Sciatic nerve (tissue), 2 donors: ENCODE results near the gene PDZD8. TPM values are rescaled to one million over a fixed set of nuclear protein-coding genes. Genes with fewer than 3 reads are reported as not detected.

ENCODE experiments used
- ATAC-seq: fragments of 200-7000 bp; cut with Tn5 transposase; one replicate; pipeline ENCODE4 v1.9.1; 2020; ENCODE audit warnings: mild to moderate bottlenecking, moderate library complexity
- DNase-seq: peaks from one replicate; pipeline ENCODE4 v3.0.0-alpha.2; 2020; ENCODE audit warnings: low spot score
- intact Hi-C: fragments of 100-400 bp; cut with DNase I; formaldehyde crosslinking; loops from one replicate; pipeline ENCODE4 v1.14.2; 2022
- total RNA-seq: library from RNA; stranded (reverse); fragmentation: NEBNext Ultra II Directional; extraction: Animal tissue kit (Norgen Biotek cat#: 25700); gene quantifications from one replicate; pipeline ENCODE4 v1.2.1, GENCODE V29; 2021
- donor health status: DM: no; HTN: no; CAD: no.
- donor health status: DM: no; HTN: no; CAD: no.

PDZD8 gene
- total RNA-seq, 1 donor from 2014 or later, result 55.2 TPM

DNA sequence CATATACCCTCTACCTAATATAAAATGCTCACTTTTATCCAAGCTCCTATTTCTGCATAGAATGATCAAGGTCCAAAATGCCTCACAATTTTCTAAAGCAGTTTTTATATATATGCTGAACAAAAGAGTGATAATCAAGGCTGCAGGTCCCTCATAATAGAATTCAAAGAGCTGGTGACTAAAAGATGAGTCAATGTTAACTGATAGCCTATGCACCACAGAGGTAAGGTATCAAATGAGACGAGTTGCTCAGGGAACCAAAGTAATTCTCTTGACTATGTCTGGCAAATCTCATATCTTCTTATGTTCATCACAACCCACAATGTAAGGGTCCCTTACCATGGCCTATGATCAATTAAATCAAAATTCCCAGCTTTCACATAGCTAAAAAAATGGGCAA, 15.2 kb downstream of the PDZD8 start:
- intact Hi-C loops, result no loop called here
- DNase-seq (no peak), ATAC-seq (no peak)

DNA sequence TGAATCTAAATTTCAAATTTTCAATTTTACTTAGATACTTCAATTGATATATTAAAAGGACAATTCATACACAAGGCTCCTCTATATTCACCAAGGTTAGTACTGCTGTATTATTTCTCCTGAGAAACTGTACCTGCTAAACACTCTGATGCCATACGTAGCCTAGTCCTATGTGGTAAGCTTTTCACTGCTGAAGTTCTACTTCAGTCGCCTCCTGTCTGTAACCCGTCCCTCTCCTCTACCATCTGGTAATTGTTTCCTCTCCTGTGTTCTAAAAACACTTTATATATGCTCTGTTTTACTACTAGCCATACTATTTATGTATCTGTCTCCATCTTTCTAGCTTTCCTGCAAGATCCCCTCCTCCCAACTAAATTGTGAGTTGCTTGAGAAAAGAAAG, 20.2 kb downstream of the PDZD8 start:
- ATAC-seq (no peak), DNase-seq (no peak)
- intact Hi-C loops, result no loop called here

DNA sequence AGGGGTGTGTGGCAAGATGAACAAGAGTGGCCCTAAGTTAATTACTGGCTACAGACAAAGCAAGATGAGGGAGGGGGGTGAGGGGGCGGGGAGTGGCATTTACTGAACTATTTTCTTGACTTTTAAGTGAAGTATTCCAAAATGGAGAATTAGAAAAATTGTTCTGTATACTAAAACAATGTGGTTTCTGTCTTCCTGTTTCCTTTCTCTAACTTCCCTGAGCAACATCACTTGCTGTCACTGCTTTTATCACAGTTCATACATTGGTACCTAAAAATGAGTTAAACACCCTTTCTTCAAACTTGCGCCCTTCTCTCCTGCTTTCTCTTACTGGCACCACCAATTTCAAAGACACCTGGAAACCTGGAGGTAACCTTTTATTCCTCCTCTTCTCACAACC, 21.6 kb downstream of the PDZD8 start:
- ATAC-seq, result no peak
- intact Hi-C loops, result no loop called here
- no peak for DNase-seq

DNA sequence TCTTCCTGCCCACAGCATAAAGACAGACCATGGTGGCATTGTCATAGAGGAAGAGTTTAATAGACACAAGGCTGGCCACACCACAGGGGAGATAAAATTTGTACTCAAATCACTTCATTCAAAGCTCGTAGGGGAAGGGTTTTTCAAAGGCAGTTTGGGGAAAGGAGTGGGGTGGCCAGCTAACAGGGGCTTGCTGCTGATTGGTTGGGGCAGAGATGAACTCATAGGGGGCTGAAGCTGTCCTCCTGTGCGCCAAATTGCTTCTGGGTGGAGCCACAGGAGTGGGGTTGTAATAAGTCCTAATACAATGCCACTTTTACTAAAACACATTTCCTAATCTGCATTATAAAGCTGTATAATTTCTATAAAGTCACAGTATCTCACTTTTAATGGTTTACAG, 22.5 kb downstream of the PDZD8 start:
- ATAC-seq (no peak), DNase-seq (no peak)
- intact Hi-C loops, result no loop called here

DNA sequence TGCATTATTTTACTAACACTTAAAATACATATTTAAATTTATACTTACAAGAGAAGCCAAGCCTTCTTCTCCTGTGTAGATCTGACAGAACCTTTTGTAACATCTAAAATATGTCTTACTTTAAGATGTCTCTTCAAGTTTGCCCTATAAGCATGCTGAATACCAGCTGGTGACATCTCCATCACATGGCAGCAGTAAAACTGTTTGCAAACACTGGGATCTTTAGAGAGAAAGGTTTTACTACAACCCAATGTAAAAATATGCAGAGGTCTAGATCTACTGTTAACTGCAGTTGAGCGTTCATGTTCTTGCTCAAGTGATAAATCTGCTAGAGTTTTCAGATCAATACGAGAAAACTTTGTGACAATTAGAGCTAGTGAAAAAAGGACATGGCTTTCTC, 23.2 kb downstream of the PDZD8 start:
- intact Hi-C loops, result no loop called here
- no peak for DNase-seq

DNA sequence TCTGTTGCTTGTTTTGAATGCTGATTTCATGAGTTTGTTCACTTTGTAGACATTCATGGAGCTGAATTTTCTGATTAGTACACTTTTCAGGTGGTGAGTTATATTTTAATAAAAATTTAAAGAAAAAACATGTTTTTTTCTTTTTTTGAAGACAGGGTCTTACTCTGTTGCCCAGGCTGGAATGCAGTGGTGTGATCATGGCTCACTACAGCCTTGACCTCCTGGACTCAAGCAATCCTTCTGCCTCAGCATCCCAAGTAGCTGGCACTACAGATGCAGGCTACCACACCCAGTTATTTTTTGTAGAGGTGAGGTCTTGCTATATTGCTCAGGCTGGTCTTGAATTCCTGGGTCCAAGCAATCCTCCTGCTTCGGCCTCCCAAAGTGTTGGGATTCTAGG, 23.7 kb downstream of the PDZD8 start:
- DNase-seq, result no peak
- ATAC-seq, result no peak
- intact Hi-C loops, result no loop called here

More for the DNA sequence above, 23.2 kb downstream of the PDZD8 start:
- ATAC-seq, result no peak

DNA sequence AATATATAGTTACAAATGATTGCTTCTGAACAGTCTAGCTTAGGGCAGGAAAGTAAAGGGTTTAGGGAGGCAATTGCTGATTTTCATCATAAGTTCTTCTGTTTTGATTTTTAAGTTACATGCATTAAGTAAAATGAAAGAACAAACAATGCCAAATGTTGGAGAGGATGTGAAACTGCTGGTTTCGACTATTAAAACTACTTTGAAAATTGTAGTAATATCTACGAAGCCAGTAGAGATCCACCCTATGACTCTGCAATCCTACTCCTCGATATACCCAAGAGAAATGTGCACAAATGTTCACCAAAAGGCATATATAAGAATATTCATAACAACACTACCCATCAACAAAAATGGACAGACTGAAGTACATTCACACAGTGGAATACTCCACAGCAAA, 24.3 kb downstream of the PDZD8 start:
- intact Hi-C loops, result no loop called here
- DNase-seq, result no peak
- ATAC-seq, result no peak

DNA sequence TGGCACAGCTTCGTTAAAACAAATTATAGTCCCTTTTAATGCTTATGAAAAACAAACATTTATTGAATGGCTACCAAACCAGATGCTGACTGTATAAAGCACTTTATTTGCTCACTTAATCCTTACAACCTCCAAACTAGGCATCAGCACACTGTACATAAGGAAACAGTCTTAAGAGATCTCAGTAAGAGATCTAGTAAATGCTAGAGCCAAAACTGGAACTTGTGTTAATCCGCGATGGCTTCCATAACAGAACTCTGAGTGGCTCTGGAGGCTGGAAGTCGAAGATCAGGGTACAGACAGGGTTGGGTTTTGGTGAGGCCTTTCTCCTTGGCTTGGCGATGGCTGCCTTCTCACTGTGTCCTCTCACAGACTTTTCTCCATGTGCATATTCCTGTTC, 27.0 kb downstream of the PDZD8 start:
- ATAC-seq (no peak), DNase-seq (no peak)
- intact Hi-C loops, result no loop called here

DNA sequence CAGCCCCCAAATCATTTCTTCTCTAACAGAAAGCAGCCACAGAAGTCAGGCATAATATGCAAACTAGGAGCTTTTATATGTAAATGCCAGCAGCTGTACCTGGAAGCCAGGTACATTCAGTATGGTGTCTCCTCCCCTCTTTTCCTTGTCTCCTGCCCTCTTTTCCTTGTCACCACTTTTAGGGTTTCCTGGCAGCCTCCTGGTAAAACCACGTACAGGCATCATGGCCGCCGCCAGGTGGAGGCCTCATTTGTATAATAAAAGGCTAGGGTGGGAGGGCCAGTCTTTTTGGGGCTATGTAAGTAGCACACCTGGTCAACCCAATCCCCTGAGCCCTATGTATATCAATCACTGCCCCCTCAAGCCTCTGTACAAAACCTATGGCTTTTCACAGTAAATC, 28.7 kb downstream of the PDZD8 start:
- DNase-seq (no peak), ATAC-seq (no peak)
- intact Hi-C loops, result no loop called here

DNA sequence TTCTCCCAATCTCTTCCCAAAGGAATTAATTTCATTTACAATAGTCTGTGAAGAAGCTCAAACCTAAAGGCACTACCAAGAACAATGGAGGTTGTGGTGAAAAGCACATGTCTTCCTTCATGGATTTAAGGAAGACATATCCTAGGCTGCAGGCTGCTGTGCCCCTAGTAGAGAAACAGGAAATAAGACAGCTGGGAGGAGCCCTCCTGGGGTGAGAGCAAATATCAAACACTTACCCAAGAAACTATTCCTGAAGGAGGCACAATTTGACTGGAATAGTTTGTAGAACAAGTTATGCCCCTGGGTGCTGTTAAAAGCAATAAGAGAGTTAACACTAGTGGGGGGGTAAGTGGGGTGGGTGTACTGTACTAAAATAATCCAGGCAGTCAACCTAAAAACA, 30.1 kb downstream of the PDZD8 start:
- ATAC-seq (no peak), DNase-seq (no peak)
- intact Hi-C loops, result no loop called here

DNA sequence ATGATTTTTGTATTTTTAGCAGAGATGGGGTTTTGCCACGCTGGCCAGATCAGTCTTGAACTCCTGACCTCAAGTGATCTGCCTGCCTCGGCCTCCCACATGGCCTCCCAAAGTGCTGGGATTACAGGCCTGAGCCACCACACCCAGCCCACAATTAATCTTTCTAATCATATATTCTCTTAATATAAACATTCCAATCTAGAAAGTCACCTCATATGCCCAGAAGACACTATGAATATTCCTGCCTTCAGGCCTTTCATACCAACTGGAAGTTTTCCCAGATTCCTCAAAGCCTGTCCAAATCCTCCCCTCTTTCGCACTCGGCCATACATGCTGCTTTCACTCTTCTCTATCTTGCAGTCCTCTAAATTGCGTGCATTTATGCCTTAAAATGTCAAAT, 32.6 kb downstream of the PDZD8 start:
- intact Hi-C loops, result no loop called here

DNA sequence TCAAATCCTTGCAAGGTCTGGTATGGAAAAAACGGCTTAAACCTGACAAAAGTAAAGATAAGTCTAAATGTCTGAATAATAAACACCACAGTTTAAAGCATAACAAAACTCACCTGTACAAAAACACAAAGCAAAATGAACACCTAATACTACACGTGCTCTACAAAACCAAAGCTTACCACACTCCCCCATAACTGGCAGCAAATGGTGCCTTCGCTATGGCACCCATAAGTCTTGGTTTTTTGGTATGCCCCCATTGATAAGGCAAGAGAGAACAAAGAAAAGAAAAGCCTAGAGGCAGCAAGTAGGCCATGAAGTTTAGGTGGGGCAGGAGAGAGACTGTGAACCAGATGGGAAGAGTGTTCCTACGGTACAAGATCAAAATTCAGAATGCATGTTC, 34.2 kb downstream of the PDZD8 start:
- no peak for DNase-seq
- no peak for ATAC-seq
- intact Hi-C loops, result no loop called here

More for the DNA sequence above, 32.6 kb downstream of the PDZD8 start:
- ATAC-seq (no peak), DNase-seq (no peak)

DNA sequence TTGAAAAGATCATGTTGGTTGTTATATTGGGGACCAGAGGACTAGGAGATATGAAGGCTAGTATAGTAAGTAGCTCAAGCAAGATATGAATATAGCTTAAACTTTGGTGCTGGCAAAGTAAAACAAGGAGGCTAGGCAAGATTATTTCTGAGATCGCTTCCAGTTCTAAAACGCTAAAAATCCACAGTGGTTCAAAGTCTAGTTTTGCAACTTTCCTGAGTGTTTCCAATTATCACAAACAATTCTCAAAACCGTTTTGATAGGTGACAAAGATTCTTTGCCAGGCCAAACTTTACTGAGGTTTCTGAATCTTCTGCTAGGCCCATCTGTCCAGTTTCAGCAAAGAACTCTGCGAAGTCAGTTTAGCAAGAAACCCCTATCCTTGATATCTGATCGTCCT, 35.3 kb downstream of the PDZD8 start:
- DNase-seq (no peak), ATAC-seq (no peak)
- intact Hi-C loops, result no loop called here

DNA sequence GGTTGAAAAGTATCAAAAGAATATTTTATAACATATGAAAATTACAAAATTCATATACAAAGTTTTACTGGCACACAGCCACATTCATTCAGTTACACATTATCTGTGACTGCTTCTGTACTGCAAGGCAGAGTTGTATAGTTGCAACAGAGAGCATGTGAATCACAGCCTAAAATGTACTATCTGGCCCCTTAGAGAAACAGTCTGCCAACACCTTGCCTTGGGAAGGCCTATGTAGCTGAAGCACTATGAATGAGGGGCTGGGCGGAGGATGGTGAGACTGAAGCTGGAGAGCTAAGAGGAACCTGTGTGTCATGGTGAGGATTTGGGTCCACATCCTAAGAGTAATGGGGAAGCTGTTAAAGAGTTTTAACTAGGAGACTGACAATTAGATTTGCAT, 35.7 kb downstream of the PDZD8 start:
- no peak for DNase-seq
- intact Hi-C loops, result no loop called here
- no peak for ATAC-seq

DNA sequence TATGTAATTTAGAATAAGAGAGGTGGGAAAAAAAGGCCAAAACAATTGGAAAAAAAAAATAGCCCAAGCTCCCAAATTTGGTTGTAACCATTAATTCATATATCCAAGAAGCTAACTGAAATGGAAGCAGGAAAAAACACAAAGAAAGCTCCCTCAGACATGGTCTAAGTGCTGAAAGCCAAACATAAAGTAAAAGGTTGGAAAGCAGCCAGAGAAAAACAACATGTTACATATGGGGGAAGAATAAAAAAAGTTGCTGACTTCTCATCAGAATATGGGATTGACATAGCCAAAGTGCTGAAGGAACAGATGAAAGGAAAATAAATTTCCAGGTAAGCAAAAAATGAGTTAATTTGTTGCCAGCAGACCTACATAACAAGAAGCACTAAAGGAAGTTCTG, 40.3 kb downstream of the PDZD8 start:
- intact Hi-C loops, result no loop called here
- DNase-seq, result no peak
- no peak for ATAC-seq

DNA sequence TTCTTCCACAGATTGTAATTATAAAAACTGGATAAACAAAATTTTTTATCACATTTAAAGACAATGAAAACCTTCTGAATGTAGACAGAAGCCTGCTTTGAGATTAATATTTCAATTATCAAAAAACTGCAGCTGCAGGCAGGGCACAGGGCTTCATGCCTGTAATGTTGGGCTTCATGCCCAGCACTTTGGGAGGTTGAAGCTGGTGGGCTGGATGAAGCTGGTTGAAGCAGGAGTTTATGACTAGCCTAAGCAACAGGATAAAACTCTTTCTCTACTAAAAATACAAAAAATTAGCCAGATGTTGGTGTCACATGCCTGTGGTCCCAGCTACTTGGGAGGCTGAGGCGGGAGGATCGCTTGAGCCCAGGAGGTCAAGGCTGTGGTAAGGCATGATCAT, 41.2 kb downstream of the PDZD8 start:
- ATAC-seq, result no peak
- intact Hi-C loops, result no loop called here

DNA sequence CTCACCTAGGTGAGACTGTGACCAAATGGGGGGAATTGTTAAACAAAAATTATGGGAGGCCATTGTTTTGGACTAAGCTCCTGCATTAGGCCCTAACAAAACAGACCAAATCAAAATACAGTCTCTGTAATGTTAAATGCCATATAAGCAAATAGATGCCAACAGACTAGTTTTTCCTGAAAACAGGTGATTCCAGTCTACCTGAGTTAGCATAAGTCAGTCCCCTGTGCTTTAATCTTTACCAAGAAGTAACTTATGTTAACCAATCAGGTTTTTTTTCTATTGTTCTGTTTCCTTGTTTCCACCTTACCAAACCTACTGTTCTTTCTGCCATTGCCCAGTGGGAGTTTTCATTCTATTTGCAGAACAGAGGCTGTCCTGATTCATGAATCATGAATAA, 48.0 kb downstream of the PDZD8 start:
- intact Hi-C loops, result loop anchor here (10.0 kb wide), 1 partner anchor 102 kb away; no protein-coding TSS in a partner anchor
- no peak for ATAC-seq

More for the DNA sequence above, 41.2 kb downstream of the PDZD8 start:
- DNase-seq, result no peak

DNA sequence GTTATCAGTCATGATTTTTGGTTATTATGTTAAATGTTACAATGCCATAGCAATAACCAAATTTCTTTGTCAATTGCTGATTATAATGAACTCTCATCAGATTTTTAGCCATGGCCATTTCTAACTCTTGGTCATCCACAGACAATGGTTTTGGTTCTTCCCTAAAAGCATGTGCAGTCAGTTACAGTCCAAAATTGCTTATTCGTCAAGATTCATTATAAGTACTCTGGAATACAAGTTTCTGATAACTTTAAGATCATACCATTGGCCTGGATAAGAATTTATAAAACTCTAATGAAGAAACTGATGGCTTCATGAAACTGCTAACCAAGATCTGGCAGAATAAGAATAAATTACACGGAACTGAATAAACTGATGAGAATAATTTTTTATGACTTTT, 50.9 kb downstream of the PDZD8 start:
- ATAC-seq (no peak), DNase-seq (no peak)
- intact Hi-C loops, result loop anchor here (10.0 kb wide), 1 partner anchor 100 kb away; no protein-coding TSS in a partner anchor

More for the DNA sequence above, 48.0 kb downstream of the PDZD8 start:
- DNase-seq, result no peak

DNA sequence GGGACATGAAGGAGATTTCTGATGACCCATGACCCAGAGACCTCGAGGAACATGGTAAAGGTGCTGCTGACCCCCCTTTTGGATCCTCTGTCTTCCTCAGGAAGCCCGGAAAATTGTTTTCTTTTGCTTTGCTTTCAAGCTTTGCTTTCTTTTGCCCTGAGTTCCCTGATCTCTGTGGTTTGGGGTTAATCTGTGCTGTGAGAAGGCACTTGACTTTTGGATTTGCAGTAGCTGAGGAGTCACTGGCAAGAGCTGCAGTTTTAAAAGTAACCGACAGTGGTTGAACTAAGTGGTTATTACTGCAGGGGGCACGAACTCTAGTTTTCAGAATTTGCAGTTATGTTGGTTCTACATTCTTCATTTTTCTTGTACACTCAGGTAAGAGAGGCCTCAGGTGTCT, 53.0 kb downstream of the PDZD8 start:
- intact Hi-C loops, result loop anchor here (10.0 kb wide), 1 partner anchor 97 kb away; no protein-coding TSS in a partner anchor
- DNase-seq (no peak), ATAC-seq (no peak)

DNA sequence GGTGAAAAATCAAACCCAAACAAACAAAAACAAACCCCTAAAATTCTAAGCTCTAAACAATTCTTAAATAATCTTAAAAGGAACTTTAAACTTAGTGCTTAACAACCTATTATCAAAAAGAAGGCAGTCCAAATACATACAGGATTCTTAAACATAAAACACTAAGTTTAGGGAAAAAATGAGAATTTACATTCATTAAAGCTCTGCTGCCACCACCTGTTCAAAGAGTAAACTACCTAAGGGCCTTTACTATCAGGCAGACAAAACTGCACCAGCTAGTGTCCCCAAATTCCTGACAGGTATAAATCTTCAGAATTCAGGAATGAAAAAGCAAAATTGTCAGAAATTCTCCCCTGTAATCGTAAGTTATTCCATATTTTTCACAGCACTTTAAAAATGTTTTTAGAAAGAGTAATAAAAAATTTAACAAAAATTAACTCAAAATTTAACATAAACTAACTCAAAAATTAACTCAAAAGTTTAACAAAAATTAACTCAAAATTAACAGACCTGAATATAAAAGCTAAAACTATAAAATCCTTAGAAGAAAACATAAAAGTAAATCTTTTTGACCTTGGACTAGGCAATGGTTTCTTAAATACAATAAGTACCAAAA, 55.1 kb downstream of the PDZD8 start:
- ATAC-seq (no peak), DNase-seq (no peak)
- intact Hi-C loops, result loop anchor here (10.0 kb wide), 1 partner anchor 95 kb away; no protein-coding TSS in a partner anchor

DNA sequence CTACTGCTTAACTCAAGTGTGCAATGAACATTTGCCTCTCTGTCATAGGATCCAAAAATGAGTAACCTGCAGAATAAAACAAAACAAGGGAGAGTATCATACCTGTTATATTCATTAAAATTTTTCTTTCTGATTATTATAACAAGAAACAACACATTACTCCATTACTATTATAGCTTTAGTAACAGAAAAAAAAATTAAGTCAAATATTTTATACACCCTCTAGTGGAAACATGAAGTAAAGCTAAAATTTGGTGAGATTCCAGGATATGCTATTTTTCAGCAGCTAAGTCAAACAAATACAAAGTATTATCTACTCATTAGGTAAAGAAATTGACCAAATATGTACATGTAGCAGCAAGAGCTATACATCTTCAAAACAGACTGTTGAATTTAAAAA, 56.3 kb downstream of the PDZD8 start:
- ATAC-seq (no peak), DNase-seq (no peak)
- intact Hi-C loops, result no loop called here
